HG02852 (cell line): ENCODE data around the gene DNM3.
A peak's percentile ranks its signal among the peaks of the same experiment; 100 is the strongest.
"Not testable (repeated sequence)": the region's sequence is repeated elsewhere in the genome, so short reads cannot be mapped to it uniquely, and the experiment has no call there.

Experiments used
- ATAC-seq: cut with Tn5 transposase; IDR thresholded peaks from one replicate; pipeline ENCODE4 v1.9.1; 2021; ENCODE audit warnings: mild to moderate bottlenecking, moderate library complexity; ENCODE audit not compliant: unreplicated experiment

Gene DNM3

DNA sequence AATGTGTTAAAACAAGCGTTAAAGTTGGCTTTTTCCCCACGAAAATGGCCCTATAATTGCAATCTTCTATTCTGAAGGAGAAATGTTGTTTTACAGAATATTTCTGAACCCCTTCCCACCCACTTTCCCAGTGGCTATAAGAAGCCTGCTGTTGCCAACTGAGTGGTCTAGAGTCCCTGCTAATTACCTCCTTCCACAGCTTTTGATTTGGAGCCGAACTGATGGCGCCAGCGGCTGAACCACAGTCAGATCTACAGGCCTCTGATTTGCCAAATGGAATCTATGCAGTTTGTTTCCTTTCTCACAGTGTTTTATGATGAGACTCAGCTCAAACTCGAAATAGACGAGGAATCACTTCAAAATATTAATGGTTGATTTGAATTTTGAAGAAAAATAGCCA is 503.1 kb downstream of the DNM3 start:
- ATAC-seq: no peak

- no peak for ATAC-seq
Observed at GRCh38 chr1:172345077-172345476, 503.8 kb downstream of the DNM3 start.

DNA sequence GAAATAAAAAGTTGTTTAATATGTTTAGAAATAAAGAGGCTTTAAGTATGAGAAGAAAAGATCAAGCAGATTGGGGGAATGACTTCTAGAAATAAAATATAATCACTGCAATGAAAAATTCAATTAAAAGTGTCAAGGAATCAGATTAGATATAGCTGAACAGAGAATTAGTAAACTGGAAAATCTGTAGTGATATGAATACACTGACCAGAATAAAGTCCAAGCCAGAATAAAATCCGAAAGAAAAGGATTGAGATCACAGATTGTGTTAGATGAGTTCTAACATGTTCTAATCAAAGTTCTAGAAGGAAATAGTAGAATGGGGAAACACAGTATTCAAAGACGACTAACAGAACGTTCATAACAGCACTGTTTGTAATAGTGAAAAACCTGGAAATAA is 506.1 kb downstream of the DNM3 start:
- no peak for ATAC-seq

GRCh38 chr1:172350856-172351255 is 509.6 kb downstream of the DNM3 start:
- no peak for ATAC-seq

- no peak for ATAC-seq
Observed at GRCh38 chr1:172351346-172351745, 510.0 kb downstream of the DNM3 start.

DNA sequence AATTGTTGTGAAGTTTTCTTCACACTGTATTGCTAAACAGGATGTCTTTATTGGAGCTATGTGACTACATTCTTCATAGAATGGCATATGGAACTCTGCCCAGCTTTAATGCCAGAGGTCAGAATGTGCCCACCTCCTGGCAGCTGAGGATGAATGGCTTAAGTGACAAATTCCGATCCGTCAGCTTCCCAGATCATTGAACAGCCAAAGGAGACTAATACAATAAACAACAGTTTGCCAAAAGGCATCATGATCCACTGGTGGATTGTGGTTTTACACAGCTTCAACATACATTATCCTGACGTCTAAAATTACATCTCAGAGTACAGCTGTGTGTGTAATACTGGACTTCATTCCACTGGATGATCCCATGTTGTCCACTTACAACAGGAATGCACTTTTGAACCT is 510.5 kb downstream of the DNM3 start:
- no peak for ATAC-seq

- no peak for ATAC-seq
Observed at GRCh38 chr1:172352435-172352834, 511.1 kb downstream of the DNM3 start.

DNA sequence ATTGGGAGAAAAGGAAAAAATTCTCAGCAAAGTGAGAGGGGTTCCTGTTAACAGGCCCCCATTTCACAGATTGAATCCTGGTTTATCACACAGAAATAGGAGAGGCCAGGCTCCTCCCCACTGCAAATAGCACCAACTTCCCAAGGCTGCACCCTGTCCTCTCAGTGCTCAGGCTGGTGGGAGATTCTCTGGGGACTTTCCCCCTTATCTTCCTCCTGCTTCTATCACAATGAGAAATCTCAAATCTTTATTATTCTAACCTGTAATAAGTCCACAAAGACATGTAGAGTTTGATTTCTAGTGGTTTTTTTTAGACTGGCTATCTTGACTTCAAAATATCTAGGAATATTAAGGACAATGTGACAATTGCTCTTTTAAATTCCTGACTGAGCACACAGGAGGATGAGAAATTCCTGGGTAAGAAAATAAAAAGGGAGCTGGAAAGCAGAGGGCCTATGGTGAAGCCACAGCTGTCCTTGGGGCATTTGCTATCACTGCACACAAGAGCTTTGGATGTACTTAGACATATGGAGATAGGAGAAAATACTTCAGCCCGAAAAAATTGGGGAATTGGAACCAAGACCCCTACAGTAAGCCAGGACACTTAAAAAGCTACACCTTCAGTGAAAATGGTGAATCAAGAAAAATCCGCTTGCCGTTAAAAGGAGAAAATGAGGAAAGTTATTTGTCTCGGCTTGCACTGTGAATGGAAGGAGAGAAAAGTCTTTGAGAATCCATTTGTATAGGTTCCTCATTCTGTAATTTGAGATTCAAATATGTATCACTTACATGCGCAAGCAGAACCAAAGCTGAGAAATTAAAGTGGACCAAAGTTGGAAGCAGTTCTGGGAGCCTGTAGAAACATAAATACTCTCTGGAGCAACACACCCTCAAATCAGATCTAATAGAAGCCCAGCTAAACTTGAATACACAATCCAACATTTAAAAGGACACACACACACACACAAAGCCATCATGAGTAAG is 513.3 kb downstream of the DNM3 start:
- no peak for ATAC-seq

- no peak for ATAC-seq
Observed at GRCh38 chr1:172356620-172357019, 515.3 kb downstream of the DNM3 start.

DNA sequence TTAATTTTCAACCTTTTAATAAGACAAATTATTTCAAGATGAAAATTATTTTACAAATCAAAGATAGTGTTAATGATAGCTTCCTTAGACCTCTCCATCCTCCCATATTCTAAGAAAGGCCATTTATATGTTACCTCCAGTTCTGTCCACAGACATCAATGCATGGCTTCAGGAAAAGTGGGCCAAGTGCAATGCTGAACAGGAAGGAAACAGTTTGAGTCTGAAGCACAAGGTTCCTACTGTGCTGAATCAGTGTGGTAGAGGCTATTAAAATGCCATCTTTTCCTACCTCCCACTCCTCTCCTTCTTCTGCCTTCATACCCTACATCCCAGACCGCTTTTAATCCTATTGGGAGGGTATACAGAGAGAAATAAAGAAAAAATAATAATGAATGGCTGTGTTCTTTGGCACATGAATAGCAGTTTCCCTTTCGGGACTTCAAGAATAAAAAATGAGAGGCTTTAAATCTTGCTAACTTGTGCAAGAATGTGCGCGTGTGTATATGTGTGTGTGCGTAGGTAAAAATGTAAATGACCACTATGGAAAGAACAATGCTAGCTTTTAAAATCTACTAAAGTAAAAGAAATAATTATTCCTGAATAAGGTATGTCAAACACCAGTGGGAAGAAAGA is 516.6 kb downstream of the DNM3 start:
- peak; percentile 20 for ATAC-seq

DNA sequence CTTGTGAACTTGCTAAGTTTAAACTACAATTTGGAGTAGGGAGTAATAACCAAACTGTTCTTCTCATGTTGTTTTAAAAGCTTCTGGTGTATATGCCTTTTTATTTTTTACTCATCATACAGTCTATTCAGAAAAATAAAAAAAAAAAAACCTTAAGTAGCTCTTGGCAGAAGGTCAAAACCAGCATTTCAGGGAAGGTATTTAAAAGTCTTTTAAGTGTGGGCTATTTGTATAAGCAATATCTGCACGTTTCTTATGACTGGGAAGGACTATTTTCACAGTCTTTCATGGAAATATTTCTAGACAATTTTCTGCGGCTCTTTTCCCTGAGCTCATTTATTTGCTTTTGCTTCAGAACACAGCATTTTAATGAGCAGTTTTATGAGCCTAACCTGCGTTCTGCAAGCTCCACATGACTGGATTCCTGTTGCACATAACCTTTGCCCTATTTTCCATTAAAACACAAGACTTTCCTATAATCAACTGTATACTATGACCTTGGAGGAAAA is 518.2 kb downstream of the DNM3 start:
- no peak for ATAC-seq

DNA sequence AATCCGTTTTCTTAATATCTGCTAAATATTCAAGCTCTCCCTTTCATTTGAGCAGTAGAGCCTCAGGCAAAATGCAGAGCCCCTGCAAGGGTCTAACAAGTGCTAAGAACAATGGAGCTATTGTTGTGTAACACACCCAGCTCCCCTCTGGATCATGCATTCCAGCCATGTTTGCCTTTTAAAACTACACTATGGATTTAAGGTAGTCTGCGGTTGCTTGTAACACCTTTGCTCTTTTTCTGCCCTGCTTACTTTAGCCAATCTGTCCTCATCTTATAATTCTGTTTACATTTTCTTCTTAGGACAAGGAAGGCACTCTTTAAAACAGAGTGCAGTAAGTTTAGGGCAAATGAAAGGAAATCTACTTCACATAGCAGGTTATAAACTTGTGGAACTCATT is 519.2 kb downstream of the DNM3 start:
- ATAC-seq: no peak

- ATAC-seq: no peak
Observed at GRCh38 chr1:172360985-172361384, 519.7 kb downstream of the DNM3 start.

- no peak for ATAC-seq
Observed at GRCh38 chr1:172363852-172364251, 522.6 kb downstream of the DNM3 start.

DNA sequence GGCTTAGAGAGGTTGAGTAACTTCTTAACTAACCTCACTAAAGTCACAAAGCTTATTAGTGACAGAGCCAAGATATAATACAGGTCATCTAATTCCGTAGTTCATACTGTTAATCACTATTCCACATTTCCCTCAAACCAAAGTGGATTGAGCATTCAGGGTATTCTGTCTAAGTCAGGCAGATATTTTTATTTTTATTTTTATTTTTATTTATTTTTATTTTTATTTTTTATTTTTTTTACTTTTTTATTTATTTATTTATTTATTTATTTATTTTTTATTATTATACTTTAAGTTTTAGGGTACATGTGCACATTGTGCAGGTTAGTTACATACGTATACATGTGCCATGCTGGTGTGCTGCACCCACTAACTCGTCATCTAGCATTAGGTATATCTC is 530.3 kb downstream of the DNM3 start:
- ATAC-seq: not testable (repeated sequence)

DNA sequence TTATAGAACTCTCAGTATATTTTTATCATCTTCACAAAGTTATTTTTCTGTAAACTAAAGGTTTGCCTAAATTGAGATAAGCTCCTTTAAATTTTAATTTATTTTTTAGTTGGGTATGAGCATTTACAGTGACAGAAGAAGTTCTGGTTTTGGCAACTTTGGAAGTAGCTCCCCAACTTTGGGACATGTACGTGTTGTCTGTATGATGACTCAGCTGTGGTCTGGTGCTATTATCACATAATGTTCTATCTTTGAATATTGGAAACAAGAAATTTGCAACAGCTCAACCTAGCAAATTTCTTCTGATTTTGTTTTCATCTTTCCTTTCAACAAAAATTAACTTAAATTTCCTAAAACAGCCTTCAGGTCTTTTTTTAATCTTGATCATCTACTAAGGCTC is 532.6 kb downstream of the DNM3 start:
- ATAC-seq: no peak

- no peak for ATAC-seq
Observed at GRCh38 chr1:172375211-172375631, 533.9 kb downstream of the DNM3 start.

GRCh38 chr1:172376431-172376830 is 535.1 kb downstream of the DNM3 start:
- no peak for ATAC-seq

DNA sequence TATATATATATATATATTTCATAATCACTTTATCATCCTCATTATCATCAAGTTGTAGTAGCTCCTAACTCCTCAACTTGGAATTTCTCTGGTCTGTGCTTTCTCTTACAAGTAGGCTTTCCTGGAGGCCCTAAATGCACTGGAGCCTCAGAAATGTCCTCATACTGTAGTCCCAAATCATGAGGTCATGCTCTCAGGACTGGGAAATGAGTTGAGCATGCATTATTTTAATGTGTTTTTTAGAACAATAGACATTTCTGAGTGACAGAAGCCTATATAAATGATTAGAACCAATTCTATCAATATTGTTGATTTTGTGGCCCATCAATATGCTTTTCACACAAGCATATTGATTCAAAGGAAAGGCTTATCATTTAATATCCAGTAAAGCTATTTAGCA is 536.3 kb downstream of the DNM3 start:
- ATAC-seq: no peak

- ATAC-seq: no peak
Observed at GRCh38 chr1:172378109-172378760, 536.9 kb downstream of the DNM3 start.

DNA sequence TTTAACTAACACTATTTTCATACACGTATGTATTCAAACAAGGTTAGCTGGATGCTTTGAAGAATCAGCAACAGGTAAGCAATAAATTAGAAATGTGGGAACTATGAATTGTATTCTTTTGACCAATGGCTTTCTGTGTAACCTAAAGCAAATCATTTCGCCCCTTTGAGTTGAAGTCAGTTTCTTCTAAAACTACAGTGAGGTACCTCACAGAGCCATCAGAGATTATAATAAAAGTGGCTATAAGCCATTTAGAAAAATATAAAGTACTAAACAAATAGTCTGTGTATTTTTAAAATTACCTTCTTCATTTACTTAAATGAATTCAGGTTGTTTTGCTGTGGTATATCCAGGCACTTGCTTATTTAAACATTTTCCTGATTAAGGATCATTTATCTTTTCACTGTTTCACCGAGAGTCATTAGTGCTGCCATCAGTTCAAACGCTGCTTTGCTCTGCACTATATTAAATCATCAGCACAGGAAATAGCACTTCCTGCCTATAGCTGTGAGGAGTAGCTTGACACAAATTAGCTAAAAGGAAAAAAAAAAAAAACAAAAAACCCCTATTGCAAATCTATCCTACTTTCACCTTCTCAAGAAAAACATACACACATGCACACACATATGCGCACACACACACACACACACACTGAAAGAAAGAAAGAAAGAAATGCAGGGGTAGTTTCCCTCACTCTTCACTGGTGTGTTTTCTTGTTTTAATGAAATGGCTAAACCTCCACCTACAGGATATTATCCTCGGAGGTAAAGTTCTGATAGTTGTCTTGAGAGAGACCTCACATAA is 539.3 kb downstream of the DNM3 start:
- ATAC-seq: peak; percentile 95
